Pancreas (tissue), 10 donors: ENCODE data around the gene IGSF23. TPM values are rescaled to one million over a fixed set of nuclear protein-coding genes. Genes with fewer than 3 reads are reported as not detected.

Source experiments
- ATAC-seq, 4 donors: fragments of 200-7000 bp; cut with Tn5 transposase; one replicate each; pipeline versions ENCODE4 v1.8.0 to v1.9.1; 2020; ENCODE audit warnings: mild to moderate bottlenecking in 4 of 4, moderate library complexity in 4 of 4
- DNase-seq, 6 donors: peaks; one replicate each; pipeline ENCODE4 v3.0.0-alpha.2; 2020
- FAIRE-seq: peaks from 2 replicates; lab custom pipeline; 2012; peaks lifted over from hg19 to GRCh38; lab: Jason Lieb, UNC
- H3K27ac ChIP-seq, 4 donors: fragments of 200-600 bp; sonication (generic); 1 replicate in 3 of 4; 2 replicates in 1 of 4; pipeline versions ENCODE4 v1.5.0 to v1.8.0; 2020
- H3K27me3 ChIP-seq, 4 donors: fragments of 200-600 bp; one replicate each; pipeline ENCODE4 v1.8.0; 2021
- H3K36me3 ChIP-seq, 3 donors: fragments of 200-600 bp; sonication (generic) in 1 of 3; one replicate each; pipeline versions ENCODE4 v1.5.0 to v1.8.0; 2020 to 2021
- H3K4me1 ChIP-seq, 3 donors: fragments of 200-600 bp; one replicate each; pipeline ENCODE4 v1.8.0; 2021
- H3K4me3 ChIP-seq, 4 donors: fragments of 200-600 bp; sonication (generic) in 2 of 4; one replicate each; pipeline versions ENCODE4 v1.5.0 to v1.8.0; 2020 to 2021
- H3K9me3 ChIP-seq, 4 donors: fragments of 200-600 bp; one replicate each; pipeline ENCODE4 v1.8.0; 2021
- WGBS, 2 donors: extraction: QIAGEN DNeasy Blood & Tissue Kit; methylation state at CpG; one replicate each; pipeline ENCODE4 v1.1.7; 2013; 5-methylcytosine and 5-hydroxymethylcytosine counted together
- intact Hi-C, 3 donors: fragments of 100-400 bp; cut with DNase I; formaldehyde crosslinking; loops; one replicate each; pipeline versions ENCODE4 v1.11.1 to v1.14.2; 2022
- polyA plus RNA-seq, 2 donors: library from polyadenylated mRNA; stranded (reverse); fragments of 200-250 nt; gene quantifications; one replicate each; pipeline ENCODE4 v1.2.3, GENCODE V29; 2013
- total RNA-seq, 6 donors: library from RNA; stranded (reverse); fragmentation: NEBNext Ultra II Directional in 4 of 6; extraction: Animal tissue kit (Norgen Biotek cat#: 25700) in 4 of 6; gene quantifications; one replicate each; pipeline versions ENCODE4 v1.2.1 to v1.2.4, GENCODE V29; 2021 to 2023
- TF ChIP-seq, protein P1 (sequence below), 4 donors: fragments of 200-600 bp; sonication (generic) in 3 of 4; IDR thresholded peaks; one replicate each; pipeline versions ENCODE4 v1.5.0 to v1.8.0; 2021; ENCODE audit warnings: antibody characterized with exemption in 4 of 4
- donor health status: healthy with polysubstance abuse.
- donor health status: DM: no; HTN: no; CAD: no; lungs with moderate emphysema.
- donor health status: DM: no; HTN: no; CAD: no.
- donor health status: control.
- donor health status: control.
- donor health status: Bipolar disorder and iron deficiency.
- donor health status: DM: yes; HTN: yes; CAD: no.
- donor health status: DM: no; HTN: no; CAD: no.
- donor health status: DM: no; HTN: no; CAD: no.
- donor health status: DM: yes; HTN: yes; CAD: no.

Gene IGSF23
- total and polyA plus RNA-seq, 8 donors = 0.43 to 1.3 (median 1.2) TPM

DNA sequence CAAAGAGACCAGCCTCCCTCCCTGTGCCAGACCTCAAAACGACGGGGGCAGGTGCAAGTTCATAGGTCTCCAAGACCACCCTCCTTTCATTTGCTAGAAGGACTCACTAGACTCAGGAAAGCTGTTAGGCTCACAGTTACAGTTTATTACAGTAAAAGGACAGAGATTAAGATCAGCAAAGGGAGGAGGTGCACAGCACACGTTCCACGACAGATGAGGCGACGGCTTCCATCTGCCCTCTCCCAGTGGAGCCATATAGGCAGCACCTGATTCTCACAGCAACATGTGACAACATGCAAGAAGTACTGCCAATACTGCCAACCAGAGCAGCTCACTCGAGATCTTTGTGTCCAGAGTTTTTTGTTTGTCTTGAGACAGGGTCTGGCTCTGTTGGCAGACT lies 48.5 kb downstream of the IGSF23 start:
- no peak for ATAC-seq
- intact Hi-C loops = no loop called here
- H3K4me3 ChIP-seq = no peak overlapping the region
- H3K9me3 ChIP-seq = no peaks in the 10 kb centered on the region
- no peaks in the 10 kb centered on the region for H3K4me1 ChIP-seq
- H3K36me3 ChIP-seq = peaks cover 0 to 41% (median 0%) of the 10 kb centered on the region in 3 donors
- DNase-seq = no peak
- TF ChIP-seq, protein P1, sequence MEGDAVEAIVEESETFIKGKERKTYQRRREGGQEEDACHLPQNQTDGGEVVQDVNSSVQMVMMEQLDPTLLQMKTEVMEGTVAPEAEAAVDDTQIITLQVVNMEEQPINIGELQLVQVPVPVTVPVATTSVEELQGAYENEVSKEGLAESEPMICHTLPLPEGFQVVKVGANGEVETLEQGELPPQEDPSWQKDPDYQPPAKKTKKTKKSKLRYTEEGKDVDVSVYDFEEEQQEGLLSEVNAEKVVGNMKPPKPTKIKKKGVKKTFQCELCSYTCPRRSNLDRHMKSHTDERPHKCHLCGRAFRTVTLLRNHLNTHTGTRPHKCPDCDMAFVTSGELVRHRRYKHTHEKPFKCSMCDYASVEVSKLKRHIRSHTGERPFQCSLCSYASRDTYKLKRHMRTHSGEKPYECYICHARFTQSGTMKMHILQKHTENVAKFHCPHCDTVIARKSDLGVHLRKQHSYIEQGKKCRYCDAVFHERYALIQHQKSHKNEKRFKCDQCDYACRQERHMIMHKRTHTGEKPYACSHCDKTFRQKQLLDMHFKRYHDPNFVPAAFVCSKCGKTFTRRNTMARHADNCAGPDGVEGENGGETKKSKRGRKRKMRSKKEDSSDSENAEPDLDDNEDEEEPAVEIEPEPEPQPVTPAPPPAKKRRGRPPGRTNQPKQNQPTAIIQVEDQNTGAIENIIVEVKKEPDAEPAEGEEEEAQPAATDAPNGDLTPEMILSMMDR (IDR thresholded peaks at IDR 0.05) = no peak
- H3K27ac ChIP-seq = no peak overlapping the region
- WGBS, 2 donors = 75 to 81% methylated on average over 7 of the region's 7 CpGs
- no peak for FAIRE-seq
- no peaks in the 10 kb centered on the region for H3K27me3 ChIP-seq

- Histone ChIP-seq H3K27me3 (no peaks in the 10 kb centered on the region), H3K4me1 (no peaks in the 10 kb centered on the region), H3K36me3 (peaks cover 0 to 41% (median 0%) of the 10 kb centered on the region in 3 donors), H3K27ac (no peak overlapping the region), H3K9me3 (no peaks in the 10 kb centered on the region), H3K4me3 (no peak overlapping the region)
- DNase-seq (no peak), ATAC-seq (no peak), FAIRE-seq (no peak)
- 83 to 84% methylated on average over 7 of the region's 7 CpGs for WGBS, 2 donors
- intact Hi-C loops = no loop called here
- TF ChIP-seq, protein P1 (IDR thresholded peaks at IDR 0.05) = no peak
These were observed 49.5 kb downstream of the IGSF23 start for GRCh38 chr19:44662691-44663385.

DNA sequence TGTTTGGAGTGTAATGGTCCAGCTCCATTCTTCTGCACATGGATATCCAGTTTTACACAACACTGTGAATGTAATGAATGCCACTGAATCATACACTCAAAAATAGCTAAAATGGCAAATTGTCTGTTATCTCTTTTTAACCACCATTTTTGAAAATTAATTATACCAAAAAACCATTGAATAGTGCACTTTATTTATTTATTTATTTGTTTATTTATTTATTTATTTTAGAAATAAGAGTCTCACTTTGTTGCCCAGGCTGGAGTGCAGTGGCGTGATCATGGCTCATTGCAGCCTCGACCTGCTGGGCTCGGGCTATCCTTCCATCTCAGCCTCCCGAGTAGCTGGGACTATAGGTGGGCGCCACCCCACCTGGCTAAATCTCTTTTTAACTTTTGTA lies 50.6 kb downstream of the IGSF23 start:
- DNase-seq = no peak
- Histone ChIP-seq H3K36me3 (peaks cover 0 to 31% (median 0%) of the 10 kb centered on the region in 3 donors), H3K9me3 (no peaks in the 10 kb centered on the region), H3K27me3 (no peaks in the 10 kb centered on the region), H3K4me1 (no peaks in the 10 kb centered on the region), H3K27ac (no peak overlapping the region), H3K4me3 (no peak overlapping the region)
- intact Hi-C loops = no loop called here
- TF ChIP-seq, protein P1 (IDR thresholded peaks at IDR 0.05) = no peak
- ATAC-seq = no peak
- 97 to 99% methylated on average over 5 of the region's 5 CpGs for WGBS, 2 donors
- no peak for FAIRE-seq

GRCh38 chr19:44664976-44665375 lies 51.6 kb downstream of the IGSF23 start:
- Histone ChIP-seq H3K36me3 (peaks cover 0 to 21% (median 0%) of the 10 kb centered on the region in 3 donors), H3K27ac (no peak overlapping the region), H3K4me1 (no peaks in the 10 kb centered on the region), H3K4me3 (no peak overlapping the region), H3K27me3 (no peaks in the 10 kb centered on the region), H3K9me3 (no peaks in the 10 kb centered on the region)
- FAIRE-seq = no peak
- intact Hi-C loops = no loop called here
- TF ChIP-seq, protein P1 (IDR thresholded peaks at IDR 0.05) = no peak
- 90 to 92% methylated on average over 10 of the region's 10 CpGs for WGBS, 2 donors
- DNase-seq = no peak
- no peak for ATAC-seq

DNA sequence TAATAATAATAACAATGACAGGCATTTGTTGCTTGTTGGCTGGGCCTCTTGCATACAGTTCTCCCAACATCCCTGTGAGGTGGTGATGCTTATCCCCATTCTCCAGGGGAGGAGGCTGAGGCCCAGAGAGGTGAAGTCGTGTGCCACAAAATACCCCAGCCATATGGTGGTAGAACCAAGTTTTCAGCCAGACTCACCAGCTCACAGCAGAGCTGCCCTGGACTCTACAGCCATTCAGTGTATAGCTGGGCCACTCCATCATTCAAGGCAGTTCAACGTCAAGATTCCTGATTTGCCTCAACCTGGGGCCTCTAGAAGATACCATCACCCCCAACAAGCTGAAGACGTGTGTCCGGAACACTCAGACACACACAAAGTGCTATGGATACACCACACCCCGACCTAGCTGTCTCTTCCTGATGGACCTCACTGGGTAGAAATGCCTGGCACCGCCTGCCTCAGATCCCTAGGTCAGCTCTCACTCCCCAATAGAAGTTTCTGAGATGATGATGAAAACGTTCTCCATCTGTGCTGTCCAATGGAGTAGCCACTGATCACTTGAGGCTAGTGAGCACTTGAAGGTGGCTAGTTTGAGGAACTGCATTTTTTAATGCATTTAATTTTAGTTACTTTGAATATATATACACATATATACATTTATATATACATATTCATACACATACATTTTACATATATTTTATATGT lies 53.6 kb downstream of the IGSF23 start:
- DNase-seq = no peak
- H3K4me1 ChIP-seq = no peaks in the 10 kb centered on the region
- ATAC-seq = peak in 1 of 4 donors; percentile 15

More for the DNA sequence above, 53.6 kb downstream of the IGSF23 start:
- Histone ChIP-seq H3K36me3 (peaks cover 0 to 10% (median 0%) of the 10 kb centered on the region in 3 donors), H3K27me3 (no peaks in the 10 kb centered on the region), H3K27ac (no peak overlapping the region), H3K9me3 (no peaks in the 10 kb centered on the region), H3K4me3 (no peak overlapping the region)
- TF ChIP-seq, protein P1 (IDR thresholded peaks at IDR 0.05) = no peak
- no peak for FAIRE-seq
- intact Hi-C loops = no loop called here
- WGBS, 2 donors = 82 to 86% methylated on average over 7 of the region's 7 CpGs
